SU-DHL-6 (cell line): ENCODE measurements around the gene NTN4.
"Not testable (repeated sequence)": the region's sequence is repeated elsewhere in the genome, so short reads cannot be mapped to it uniquely, and the experiment has no call there.

Experiments used
- H2AFZ ChIP-seq: fragments of 200-600 bp; sonication (generic); 2 replicates; pipeline ENCODE4 v1.6.1; 2014; ENCODE audit warnings: low read depth, mild to moderate bottlenecking, moderate library complexity, mixed read lengths, antibody characterized with exemption, low read length; ENCODE audit not compliant: severe bottlenecking
- H3F3A ChIP-seq: fragments of 200-600 bp; shearing (Covaris generic); 2 replicates; pipeline ENCODE4 v1.6.0; 2016; ENCODE audit warnings: antibody characterized with exemption, mild to moderate bottlenecking; ENCODE audit not compliant: insufficient read depth
- H3K27ac ChIP-seq: fragments of 200-600 bp; sonication (generic); 2 replicates; pipeline ENCODE4 v1.5.1; 2016; ENCODE audit warnings: low read depth, mild to moderate bottlenecking, low read length, moderate library complexity, mixed read lengths
- H3K27me3 ChIP-seq: fragments of 200-600 bp; sonication (generic), shearing (Covaris generic); 2 replicates; pipeline ENCODE4 v1.6.0; 2014; ENCODE audit warnings: mild to moderate bottlenecking, low read length
- H3K36me3 ChIP-seq: fragments of 200-600 bp; sonication (generic); 2 replicates; pipeline ENCODE4 v1.6.1; 2014; ENCODE audit warnings: mild to moderate bottlenecking, low read length, mixed read lengths
- H3K4me2 ChIP-seq: fragments of 300-600, 200-600 bp; shearing (Covaris generic), sonication (generic); 2 replicates; pipeline ENCODE4 v1.6.0; 2014; ENCODE audit warnings: low read length, low read depth, mild to moderate bottlenecking; ENCODE audit not compliant: poor library complexity, severe bottlenecking
- H3K4me3 ChIP-seq: fragments of 200-600 bp; sonication (generic); 2 replicates; pipeline ENCODE4 v1.5.1; 2014; ENCODE audit warnings: antibody characterized with exemption, low read length, mild to moderate bottlenecking, mixed read lengths; ENCODE audit not compliant: insufficient read depth, poor library complexity, severe bottlenecking
- H3K79me2 ChIP-seq: fragments of 200-600 bp; sonication (generic); 2 replicates; pipeline ENCODE4 v1.6.1; 2014; ENCODE audit warnings: mild to moderate bottlenecking, low read length, moderate library complexity; ENCODE audit not compliant: insufficient read depth
- H3K9ac ChIP-seq: fragments of 200-600 bp; sonication (generic); 2 replicates; pipeline ENCODE4 v1.7.0; 2014; ENCODE audit warnings: mild to moderate bottlenecking, low read length
- H3K9me2 ChIP-seq: fragments of 200-600 bp; sonication (generic); replicated peaks from 2 replicates; pipeline ENCODE4 v1.6.1; 2014; ENCODE audit warnings: low read length; ENCODE audit not compliant: insufficient read depth
- H3K9me3 ChIP-seq: fragments of 200-600 bp; sonication (generic); 2 replicates; pipeline ENCODE4 v1.6.1; 2014; ENCODE audit warnings: low read length, mixed read lengths; ENCODE audit not compliant: insufficient read depth
- H4K20me1 ChIP-seq: fragments of 200-600 bp; sonication (generic); 2 replicates; pipeline ENCODE4 v1.6.1; 2014; ENCODE audit warnings: low read depth, mild to moderate bottlenecking, antibody characterized with exemption, low read length, moderate library complexity, mixed read lengths
- CTCF ChIP-seq: fragments of 200-600 bp; sonication (generic); IDR thresholded peaks from one replicate; pipeline ENCODE4 v1.5.1; 2017; ENCODE audit warnings: antibody characterized with exemption, mild to moderate bottlenecking, low read length, moderate library complexity; ENCODE audit not compliant: insufficient read depth, poor library complexity, severe bottlenecking
- EZH2phosphoT487 ChIP-seq: fragments of 200-600 bp; sonication (generic), shearing (Covaris generic); conservative IDR thresholded peaks from 2 replicates; pipeline ENCODE4 v1.6.1; 2018; ENCODE audit warnings: mild to moderate bottlenecking, antibody characterized with exemption, low read length, moderate library complexity, mixed read lengths

NTN4 gene

GRCh38 chr12:95620171-95620570, 170.4 kb downstream of the NTN4 start:
- H4K20me1 ChIP-seq: no peaks in the 10 kb centered on the region
- no peak overlapping the region for H3K9ac ChIP-seq
- no peak overlapping the region for H3K27ac ChIP-seq
- no peaks in the 10 kb centered on the region for H3K9me3 ChIP-seq
- H3K4me3 ChIP-seq: no peak overlapping the region
- no peak for TF ChIP-seq EZH2phosphoT487
- no peak for TF ChIP-seq CTCF
- H3K4me2 ChIP-seq: no peak overlapping the region
- H3K9me2 ChIP-seq: no peaks in the 10 kb centered on the region
- H3K36me3 ChIP-seq: no peaks in the 10 kb centered on the region
- no peaks in the 10 kb centered on the region for H3K27me3 ChIP-seq
- no peaks in the 10 kb centered on the region for H3K79me2 ChIP-seq
- no peaks in the 10 kb centered on the region for H3F3A ChIP-seq
- no peak overlapping the region for H2AFZ ChIP-seq

- not testable (repeated sequence) for H3K9me2 ChIP-seq, H3K9me3 ChIP-seq, H4K20me1 ChIP-seq, H3K9ac ChIP-seq, H3K4me2 ChIP-seq, H3K79me2 ChIP-seq, H3F3A ChIP-seq, H3K36me3 ChIP-seq, H3K4me3 ChIP-seq, H3K27me3 ChIP-seq, H3K27ac ChIP-seq, H2AFZ ChIP-seq
Observed at GRCh38 chr12:95616470-95616869, 174.1 kb downstream of the NTN4 start.

- H3K4me2 ChIP-seq: no peak overlapping the region
- H2AFZ ChIP-seq: no peak overlapping the region
- no peaks in the 10 kb centered on the region for H3K9me3 ChIP-seq
- H3K9ac ChIP-seq: no peak overlapping the region
- no peaks in the 10 kb centered on the region for H3K36me3 ChIP-seq
- TF ChIP-seq CTCF (no peak), EZH2phosphoT487 (no peak)
- no peaks in the 10 kb centered on the region for H3K9me2 ChIP-seq
- no peaks in the 10 kb centered on the region for H3F3A ChIP-seq
- H3K27me3 ChIP-seq: no peaks in the 10 kb centered on the region
- no peak overlapping the region for H3K27ac ChIP-seq
- H4K20me1 ChIP-seq: no peaks in the 10 kb centered on the region
- no peaks in the 10 kb centered on the region for H3K79me2 ChIP-seq
- H3K4me3 ChIP-seq: no peak overlapping the region
Observed at GRCh38 chr12:95615749-95616148, 174.8 kb downstream of the NTN4 start.

- no peaks in the 10 kb centered on the region for H4K20me1 ChIP-seq
- H3K27me3 ChIP-seq: no peaks in the 10 kb centered on the region
- H3K4me3 ChIP-seq: no peak overlapping the region
- H2AFZ ChIP-seq: no peak overlapping the region
- H3K27ac ChIP-seq: no peak overlapping the region
- H3K79me2 ChIP-seq: no peaks in the 10 kb centered on the region
- no peaks in the 10 kb centered on the region for H3K36me3 ChIP-seq
- no peaks in the 10 kb centered on the region for H3F3A ChIP-seq
- no peaks in the 10 kb centered on the region for H3K9me2 ChIP-seq
- no peaks in the 10 kb centered on the region for H3K9me3 ChIP-seq
- no peak overlapping the region for H3K9ac ChIP-seq
- no peak for TF ChIP-seq CTCF
- TF ChIP-seq EZH2phosphoT487: no peak
- no peak overlapping the region for H3K4me2 ChIP-seq
Observed at GRCh38 chr12:95614390-95614982, 176.1 kb downstream of the NTN4 start.
